Hematopoietic multipotent progenitor cell (in vitro differentiated cells): Measurements from ENCODE around the gene MAST4. TPM values are rescaled to one million over a fixed set of nuclear protein-coding genes. Genes with fewer than 3 reads are reported as not detected.

Source experiments
- DNase-seq, 3 donors: peaks; one replicate each; pipeline ENCODE4 v3.0.0-alpha.2; 2011 to 2015; ENCODE audit warnings: low read depth in 2 of 3, low spot score in 2 of 3
- total RNA-seq: library from RNA; depleted of rRNA; stranded (reverse); fragments of >200 nt; gene quantifications from one replicate; pipeline ENCODE4 v1.2.3, GENCODE V29; 2012

MAST4 gene
- total RNA-seq, 1 donor = 19.9 TPM

DNA sequence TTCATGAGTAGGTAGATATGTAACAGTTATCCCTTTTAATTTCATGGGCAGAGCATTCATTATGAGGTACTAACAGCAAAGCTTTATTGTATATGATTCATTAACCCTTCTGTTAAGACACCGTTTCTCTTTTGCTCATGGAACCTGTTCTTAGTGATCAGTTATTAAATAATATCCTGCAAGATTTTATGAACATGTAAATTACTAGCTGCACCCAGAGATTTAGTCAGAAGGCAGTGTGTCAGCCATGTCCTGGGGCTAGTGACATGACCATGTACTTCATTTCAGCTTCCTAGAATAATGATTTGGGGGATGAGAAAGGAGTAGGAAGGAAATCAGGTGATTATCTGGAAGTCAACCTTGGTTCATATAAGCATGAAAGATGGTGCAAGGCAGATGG is 7.0 kb downstream of the MAST4 start:
- no peak for DNase-seq

DNA sequence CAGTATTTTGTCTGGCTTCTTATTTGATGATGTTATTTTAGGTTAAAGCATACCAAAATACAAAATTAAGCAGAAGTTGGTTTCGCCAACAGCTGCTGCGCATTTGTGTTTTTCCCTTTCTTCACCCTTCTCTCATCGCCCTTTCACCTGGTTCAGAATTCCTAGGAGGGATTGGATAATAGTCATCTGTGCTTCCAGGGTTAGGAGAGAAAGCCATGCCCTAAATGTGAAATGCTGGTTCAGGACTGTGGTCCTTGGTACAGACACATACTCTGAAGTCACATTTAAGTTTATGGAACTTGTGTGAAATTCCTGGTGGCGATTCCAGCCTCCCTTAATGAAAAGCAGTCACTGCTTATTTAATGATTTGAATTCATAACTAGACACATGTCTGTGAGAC is 7.7 kb downstream of the MAST4 start:
- no peak for DNase-seq

DNA sequence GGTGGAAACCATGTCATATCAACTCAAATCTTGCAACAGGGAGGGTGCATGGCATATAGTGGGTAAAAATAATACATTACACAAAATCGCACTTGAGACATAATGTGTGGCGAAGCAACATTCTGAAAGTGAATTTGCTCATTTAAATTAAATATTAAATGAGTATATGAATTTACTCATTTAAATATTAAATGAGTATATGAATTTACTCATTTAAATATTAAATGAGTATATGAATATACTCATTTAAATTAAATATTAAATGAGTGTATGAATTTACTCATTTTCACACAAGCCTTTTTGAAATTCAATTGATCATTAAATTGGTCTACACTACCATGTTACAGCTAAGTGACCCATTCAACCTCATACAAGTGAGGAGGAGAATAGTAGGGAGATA is 10.5 kb downstream of the MAST4 start:
- no peak for DNase-seq

DNA sequence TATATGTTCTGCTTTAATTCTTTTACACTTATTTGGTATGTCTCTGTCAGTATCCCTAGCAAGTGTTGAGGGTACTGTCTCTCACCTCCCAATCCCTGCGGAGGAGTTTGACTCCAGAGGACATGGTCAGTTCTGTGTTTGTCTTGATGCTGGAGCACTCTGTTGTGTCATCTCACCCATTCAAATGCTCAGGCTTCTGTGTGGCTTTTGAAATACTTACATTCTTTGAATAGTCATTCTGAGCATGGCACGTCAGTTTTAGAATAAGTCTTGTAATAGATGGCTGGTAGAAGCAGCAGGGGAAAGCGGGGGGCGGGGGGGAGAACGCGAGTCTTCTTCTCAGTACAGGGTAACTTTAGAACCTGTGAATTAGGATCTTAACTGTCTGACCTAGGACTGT is 12.3 kb downstream of the MAST4 start:
- DNase-seq = no peak

DNA sequence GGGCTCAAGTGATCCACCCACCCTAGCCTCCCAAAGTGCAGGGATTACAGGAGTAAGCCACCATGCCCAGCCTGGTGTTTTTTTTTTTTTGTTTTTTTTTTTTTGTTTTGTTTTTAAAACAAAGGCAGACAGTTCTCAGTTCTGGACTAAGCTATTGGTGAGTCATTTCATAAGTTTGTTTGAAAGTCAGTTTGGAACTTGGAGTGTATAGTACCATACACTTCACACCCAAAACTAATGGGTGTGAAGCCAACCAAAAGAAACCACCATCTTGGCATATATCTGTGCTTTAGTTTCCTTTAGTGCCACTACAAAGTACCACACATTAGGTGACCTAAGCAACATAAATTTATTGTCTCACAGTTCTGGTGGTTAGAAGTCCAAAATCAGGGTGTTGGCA is 13.4 kb downstream of the MAST4 start:
- DNase-seq = no peak

DNA sequence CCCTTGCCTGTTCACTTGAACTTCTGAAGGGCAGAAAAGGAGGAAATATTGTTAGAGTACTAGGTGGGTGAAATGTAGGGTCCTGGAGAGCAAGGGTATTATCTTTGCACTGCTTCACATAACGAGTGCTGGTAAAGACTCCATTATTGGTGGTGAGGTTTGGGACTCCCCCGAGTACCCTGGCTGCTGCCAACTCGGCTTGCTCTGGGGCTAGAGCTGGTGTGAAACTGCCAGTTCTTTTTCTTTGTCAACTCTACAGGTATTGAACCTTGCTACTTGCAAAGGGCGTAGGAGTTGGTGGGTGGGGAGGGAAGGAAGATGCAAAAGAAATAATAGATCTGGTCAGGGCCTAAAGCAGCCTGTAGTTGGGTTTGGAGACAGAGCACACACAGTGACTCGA is 16.0 kb downstream of the MAST4 start:
- DNase-seq = no peak

DNA sequence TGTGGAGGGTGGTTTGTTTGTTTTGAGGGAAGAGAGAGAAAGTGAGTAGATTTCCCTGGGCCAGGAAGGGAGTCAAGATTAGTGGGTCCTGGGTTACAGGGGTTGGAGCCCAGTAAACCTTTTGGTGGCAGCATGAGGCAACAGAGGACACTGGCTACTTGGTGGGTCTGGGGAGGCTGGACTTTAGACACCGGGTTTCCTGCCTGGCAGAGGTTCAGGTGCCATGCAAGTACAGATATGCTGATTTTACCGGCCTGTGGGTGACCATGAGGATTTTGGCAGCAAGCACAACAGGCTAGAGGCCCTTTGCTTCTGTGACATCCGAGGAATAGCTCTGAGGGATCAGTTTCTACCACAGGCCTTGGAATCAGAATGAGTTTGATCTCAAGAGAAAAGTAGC is 18.9 kb downstream of the MAST4 start:
- DNase-seq = no peak

DNA sequence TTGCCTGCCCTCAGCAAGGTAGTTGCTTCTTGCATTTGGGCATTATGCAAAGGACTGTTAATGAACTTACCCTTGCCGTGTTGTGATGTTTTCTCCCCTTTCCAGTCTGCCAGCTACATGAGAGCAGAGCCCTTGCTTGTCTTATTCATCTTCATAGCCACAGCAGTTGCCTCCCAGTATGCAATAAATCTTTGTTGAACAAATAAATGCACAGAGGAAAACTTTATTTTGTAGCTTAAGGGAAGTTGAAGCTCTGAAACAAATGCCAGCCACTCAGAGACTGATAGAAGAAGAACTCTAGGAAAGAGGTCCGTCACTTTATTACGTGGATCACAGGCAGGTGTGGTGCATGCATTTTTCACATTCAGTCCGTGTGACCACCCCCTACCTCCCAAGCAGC is 19.7 kb downstream of the MAST4 start:
- no peak for DNase-seq

DNA sequence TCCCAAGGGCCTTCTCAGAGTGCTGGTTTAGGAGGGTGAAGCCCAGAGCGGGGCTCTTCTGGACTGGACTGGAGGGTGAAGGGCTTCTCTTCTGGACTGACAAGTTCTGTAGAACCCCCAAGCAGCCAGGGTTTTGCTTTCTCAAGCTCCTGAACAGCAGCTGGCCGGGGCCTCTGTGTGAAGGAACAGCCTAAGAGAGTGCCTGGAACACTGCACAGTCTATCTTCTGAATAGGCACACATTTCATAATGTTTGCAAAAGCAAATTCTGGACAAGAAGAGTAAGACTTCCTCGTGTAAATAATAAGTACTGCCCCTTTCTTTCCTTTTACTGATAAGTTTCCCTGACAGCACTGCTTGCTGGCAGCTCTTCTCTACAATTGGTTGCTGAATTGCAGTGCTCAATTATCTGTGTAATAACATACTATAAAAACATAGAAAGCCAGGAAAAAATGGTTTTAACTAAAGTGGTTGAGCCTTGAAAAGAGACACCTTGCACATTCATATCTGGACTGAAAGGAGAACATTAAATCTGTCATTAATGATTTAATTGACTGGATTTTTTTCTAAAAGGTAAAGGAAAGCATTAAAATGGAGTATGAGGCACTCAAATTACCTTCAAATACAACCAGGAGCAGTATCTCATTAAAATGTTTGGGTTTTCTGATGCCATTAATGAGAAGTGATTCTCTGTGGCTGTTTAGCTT is 20.5 kb downstream of the MAST4 start:
- no peak for DNase-seq

DNA sequence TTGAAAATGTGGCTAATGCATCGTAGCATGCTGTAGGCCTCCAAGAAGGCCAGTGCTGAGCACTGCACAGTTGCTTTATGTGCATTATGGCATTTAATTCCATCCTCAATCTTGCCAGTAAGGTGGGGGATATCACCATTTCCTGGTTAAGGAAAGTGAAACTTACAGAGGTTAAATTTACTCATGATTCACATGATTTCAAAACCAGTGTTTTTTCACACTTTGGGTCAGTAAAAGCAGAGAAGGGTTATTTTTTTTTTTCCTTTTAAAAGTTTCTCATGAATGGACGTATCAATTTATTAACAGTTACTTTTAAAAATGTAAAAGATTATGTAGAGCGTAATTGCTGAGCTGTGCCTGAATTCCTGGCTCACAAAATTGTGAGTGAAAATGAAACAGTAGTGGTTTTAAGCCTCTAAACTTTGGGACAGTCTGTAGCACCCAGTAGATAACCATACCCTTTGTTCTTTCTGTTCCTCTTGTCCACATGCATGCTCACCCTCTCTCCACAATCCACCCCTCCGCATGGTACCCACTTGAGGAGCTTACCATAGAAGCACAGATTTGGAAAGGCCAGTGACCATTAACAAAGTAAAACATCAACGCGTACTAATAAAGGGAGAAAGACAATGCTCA is 21.2 kb downstream of the MAST4 start:
- DNase-seq = no peak

DNA sequence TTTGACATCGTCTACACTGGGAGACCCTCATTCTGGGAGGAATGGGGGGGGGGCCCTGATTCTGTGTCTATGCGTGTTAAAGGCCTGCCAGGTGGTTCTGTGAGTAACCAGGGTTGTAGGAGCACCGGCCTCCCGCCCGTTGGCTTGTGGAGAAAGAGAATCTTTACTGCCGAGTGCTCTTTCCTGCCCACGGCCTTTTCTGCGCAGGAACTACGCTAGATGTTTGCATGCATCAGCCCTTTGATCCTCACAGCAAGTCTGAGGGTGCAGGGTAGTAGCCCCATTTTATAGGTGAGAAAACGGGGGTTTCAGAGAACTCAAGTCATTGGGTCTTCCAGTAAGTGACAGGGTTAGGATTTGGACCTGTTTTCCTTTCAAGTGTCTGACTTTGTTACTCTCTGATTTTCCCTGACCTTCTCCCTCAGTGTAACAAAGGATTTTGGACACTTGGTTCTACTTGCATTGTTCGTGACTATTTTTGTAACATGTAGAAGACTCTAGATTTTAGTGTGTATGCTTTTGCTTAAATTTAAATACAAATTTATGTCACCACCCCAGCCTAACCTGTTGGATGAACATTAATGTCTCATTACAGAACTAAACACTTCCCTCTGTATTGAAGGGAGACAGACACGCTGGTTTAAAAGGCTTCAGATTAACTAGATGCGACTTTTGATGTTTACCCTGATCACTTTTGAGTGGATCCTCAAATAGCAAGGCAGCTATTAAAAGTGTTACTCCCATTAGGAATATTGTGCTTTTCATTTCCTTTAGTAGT is 22.0 kb downstream of the MAST4 start:
- no peak for DNase-seq

DNA sequence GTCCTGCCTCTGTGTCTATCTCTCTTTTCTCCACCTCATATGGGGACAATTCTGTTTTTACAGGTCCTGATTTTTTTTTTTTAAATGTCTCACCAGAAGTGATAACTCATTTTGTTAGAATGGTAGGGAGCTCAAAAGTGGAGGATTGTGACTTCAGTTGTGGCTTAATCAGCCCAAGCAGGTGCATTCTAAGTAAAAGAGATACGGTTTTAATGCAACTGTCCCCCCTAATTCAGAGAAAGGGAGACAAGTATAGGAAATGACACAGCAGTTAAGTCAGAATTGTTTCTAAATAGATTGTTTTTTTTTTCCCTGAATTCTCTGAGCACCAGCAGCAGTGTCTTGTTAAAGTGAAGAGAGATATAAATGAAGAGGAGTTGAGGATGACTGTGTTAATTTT is 24.5 kb downstream of the MAST4 start:
- peak in 2 of 3 donors; percentile 27 to 68 for DNase-seq

DNA sequence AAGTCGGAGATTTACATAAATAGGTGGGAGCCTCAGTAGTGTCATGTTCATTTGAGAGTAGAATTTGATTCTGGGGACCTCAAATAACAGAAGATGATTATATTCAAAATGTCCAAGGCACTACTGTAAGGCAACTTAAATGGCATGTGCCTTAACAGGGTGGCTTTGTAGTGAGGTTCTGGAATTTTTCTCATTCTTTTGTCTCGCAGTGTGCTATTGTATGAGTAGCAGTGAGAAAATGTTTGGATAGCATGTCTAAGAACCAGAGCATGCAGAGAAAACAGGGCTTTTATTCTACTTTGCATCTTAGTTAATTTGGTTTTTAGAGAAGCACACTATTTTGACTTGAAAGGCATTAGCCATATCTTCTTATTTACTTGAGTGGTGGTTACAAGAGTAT is 25.0 kb downstream of the MAST4 start:
- no peak for DNase-seq

DNA sequence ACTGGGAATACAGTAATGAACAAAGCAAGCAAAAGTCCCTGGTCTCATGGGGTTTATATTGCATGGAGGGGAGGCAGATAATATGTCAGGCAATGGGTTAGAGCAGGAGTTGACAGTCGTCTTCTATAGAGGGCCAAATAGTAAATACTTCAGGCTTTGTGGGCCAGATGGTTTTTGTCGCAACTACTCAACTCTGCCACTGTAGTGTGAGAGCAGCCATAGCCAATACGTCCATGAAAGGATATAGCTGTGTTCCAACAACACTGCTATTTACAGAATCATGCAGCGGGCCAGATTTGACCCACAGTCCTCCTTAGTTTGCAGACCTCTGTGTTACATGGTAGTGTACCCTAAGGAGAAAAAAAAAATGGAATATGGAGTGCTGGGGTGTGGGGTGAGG is 25.5 kb downstream of the MAST4 start:
- no peak for DNase-seq

DNA sequence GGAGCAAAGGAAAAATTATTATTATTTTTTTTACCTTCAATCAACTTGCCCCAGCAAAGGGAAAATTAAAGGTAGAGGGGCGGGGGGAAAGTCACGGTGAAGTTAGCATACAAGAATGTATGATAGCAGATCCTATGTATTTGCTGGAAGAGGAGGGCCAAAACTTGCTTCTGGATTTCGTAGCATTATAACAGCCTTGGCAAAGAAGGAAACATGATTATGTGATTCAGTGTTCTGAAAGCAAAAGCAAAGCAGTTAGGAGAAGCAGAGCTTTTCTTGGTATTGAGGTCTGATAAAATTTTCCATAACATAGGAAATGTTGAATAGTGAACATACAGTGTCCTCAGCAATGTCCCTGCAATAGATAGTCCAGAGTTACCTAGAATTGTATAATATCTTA is 32.4 kb downstream of the MAST4 start:
- DNase-seq = no peak

DNA sequence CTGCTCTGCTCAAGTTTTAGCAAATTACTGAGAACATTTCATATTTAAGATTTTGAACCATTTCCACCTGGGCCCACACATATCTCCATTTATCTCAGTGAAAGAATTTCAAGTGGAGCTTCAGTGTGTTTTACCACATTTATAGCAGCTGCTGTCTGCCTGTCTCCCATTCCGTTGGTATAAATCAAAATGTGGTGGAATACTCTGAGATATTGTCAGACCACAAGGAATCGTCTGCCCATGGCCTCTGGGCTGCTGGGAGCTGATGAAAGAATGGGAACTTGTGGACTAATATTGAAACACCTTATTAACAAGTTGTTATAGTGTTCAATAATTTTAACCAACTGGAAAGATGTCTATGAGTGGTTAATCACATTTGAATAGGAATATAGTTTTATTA is 33.3 kb downstream of the MAST4 start:
- no peak for DNase-seq

DNA sequence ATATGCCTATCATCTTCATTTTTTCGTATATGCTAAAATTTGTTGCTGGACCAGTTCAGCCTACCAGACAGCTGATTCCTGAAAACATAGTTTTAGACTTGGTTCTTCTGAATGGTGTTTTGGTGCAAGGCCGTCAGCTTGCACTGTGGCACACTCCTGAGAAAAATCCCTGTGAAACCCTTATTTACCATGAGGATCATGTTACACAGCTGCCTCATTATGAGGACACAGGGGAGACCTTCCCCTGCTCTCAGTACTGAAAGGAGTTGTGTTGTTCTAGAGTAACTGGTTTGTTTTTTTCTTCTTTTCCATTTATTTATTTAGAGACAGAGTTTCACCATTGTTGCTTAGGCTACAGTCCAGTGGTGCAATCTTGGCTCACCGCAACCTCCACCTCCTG is 37.6 kb downstream of the MAST4 start:
- no peak for DNase-seq

DNA sequence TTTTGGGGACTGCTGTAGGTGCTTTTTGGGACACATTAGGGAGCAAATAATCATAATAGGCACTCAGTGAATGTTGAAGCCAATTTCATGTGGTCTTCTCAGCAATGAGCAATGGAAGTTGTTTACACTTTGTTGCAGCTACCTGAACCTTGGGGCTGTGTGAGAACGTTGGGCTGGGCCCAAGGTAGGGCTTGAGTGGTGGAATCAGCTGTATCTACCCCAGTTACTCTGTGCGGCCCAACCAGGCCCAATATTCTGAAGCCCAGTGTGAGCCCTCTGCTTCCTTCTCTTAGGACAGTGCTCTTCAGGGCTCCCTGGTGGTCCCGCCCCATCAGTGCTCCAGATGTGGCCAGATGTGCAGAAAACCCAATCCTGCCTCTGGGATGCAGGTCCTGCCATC is 38.4 kb downstream of the MAST4 start:
- DNase-seq = no peak

DNA sequence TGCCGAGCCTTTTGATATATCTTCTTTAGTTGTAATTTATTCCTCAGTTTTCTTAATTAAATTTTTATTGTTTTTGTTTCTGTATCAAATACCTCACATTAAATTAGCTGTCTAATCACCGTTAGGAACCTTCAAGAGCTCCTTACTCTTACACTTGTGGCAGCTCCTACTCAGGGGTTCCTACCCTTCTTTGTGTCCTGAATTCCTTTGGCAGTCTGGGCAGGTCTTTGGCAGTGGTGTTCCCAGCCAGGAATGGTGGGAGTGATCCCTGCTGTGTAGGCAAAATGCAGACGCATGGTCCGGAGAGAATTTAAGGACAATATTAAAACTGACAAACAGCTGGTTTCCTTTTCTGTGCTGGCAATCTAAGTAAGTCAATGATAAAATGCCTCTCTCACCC is 41.8 kb downstream of the MAST4 start:
- no peak for DNase-seq

DNA sequence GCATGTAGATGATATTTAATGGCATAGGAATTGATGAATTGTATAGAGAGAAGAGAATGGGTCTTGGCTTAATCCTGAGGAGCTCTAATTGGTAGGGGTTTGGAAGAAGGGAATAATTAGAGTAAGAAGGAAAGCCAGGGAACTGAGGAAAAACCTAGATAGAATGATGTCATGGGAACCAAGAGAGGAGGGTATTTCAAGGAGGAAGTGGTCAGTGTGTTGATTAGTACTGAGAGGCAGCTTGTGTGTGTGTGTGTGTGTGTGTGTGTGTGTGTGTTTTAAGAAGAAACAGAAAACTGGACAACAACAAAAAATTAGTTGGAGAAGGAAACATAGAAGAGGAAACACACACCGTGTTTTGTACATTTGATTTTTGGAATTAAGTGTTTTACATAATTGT is 42.8 kb downstream of the MAST4 start:
- no peak for DNase-seq

DNA sequence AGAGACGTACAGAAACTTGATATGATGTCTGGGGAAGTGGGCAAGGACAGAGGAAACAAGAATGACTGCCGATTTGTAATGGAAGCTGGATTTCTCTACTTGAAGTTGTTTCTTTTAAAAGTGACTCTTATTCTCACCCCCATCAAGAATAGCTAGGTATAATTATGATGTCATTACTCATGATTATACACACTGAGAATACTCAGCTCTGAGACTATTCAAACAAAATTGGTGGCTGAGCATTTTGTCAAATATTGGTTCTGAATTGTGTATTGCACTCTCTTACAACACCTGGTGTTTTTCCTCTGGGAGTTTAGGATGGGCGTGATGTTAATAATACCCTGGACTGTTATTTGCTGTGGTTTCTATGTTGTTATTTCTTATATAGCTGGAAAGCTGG is 46.3 kb downstream of the MAST4 start:
- no peak for DNase-seq

DNA sequence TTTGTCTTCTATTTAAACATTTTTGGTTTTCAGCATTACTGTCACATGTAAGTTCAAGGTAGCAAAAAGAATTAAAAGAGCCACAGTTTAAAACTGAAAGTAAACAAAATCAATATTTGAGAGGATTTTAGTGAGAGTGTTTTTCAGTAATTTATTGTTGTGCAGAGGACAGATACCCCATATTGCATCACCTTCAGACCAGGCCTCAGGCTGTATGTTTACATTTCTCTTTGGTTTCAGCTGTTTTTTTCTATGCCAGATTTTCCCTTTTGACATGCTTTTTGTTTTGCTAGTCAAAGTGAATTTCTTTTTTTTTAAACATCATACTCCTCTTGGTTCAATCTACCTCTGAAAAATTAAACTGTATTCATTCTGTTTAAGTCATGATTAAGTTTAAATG is 47.2 kb downstream of the MAST4 start:
- no peak for DNase-seq
